HCT116 (cell line): ENCODE results near the gene ID1. TPM values are rescaled to one million over a fixed set of nuclear protein-coding genes. Genes with fewer than 3 reads are reported as not detected.

ENCODE experiments used
- ATAC-seq: fragments of 200-7000 bp; cut with Tn5 transposase; 2 replicates; pipeline ENCODE4 v1.9.1; 2020; ENCODE audit warnings: mild to moderate bottlenecking, moderate library complexity
- BruUV-seq: library from RNA; stranded (reverse); fragments of 400-500 nt; replicated peaks from 2 replicates; lab custom pipeline; 2021; lab: Mats Ljungman, UMichigan
- CTCF ChIA-PET: fragments of 300-600 bp; sonication (Branson Sonifier 250); formaldehyde crosslinking; loops from one replicate; lab custom pipeline; 2021; ENCODE audit warnings: antibody characterized with exemption; lab: Charles Lee
- POLR2A ChIA-PET: fragments of 300-600, 350-600 bp; sonication (Branson Sonifier 250); formaldehyde crosslinking; loops from one replicate; lab custom pipeline; 2021; ENCODE audit warnings: antibody characterized with exemption; lab: Charles Lee
- RAD21 ChIA-PET, 2 experiments: fragments of 300-600 bp; sonication (Branson Sonifier 250); formaldehyde crosslinking; loops; one replicate each; lab custom pipeline; 2023; ENCODE audit warnings: low total read pairs in 2 of 2; ENCODE audit not compliant: uncharacterized antibody in 2 of 2, unreplicated experiment in 2 of 2, low non-redundant PET in 1 of 2; lab: Charles Lee
- DNase-seq: peaks from one replicate; pipeline ENCODE4 v3.0.0-alpha.2; 2010; ENCODE audit warnings: low read depth, low spot score
- H2AFZ ChIP-seq: fragments of 200-600 bp; shearing (Covaris generic), sonication (generic); 2 replicates; pipeline ENCODE4 v1.6.1; 2017; ENCODE audit warnings: low read depth, mixed run types, mixed read lengths, antibody characterized with exemption, low read length; ENCODE audit not compliant: poor library complexity, severe bottlenecking
- H3K27ac ChIP-seq: 2 replicates; pipeline ENCODE4 v1.5.1; 2012; ENCODE audit warnings: low read depth, low read length
- H3K27me3 ChIP-seq: fragments of 200-600 bp; sonication (generic); 2 replicates; pipeline ENCODE4 v1.6.1; 2016; ENCODE audit warnings: mixed run types, low read length, mixed read lengths; ENCODE audit not compliant: insufficient read depth
- H3K36me3 ChIP-seq, 2 experiments: fragments of 200-500 bp in 1 of 2; fragments of 200-600 bp in 1 of 2; sonication (Bioruptor generic) in 1 of 2; sonication (generic) in 1 of 2; 2 replicates each; pipeline versions ENCODE4 v1.5.1 to v1.6.1; 2014 to 2016; ENCODE audit warnings: low read length in 2 of 2, inconsistent platforms in 1 of 2, mixed read lengths in 1 of 2, mixed run types in 1 of 2; ENCODE audit not compliant: insufficient read depth in 2 of 2, control insufficient read depth in 1 of 2
- H3K4me1 ChIP-seq, 2 experiments: fragments of 200-600 bp in 1 of 2; sonication (generic) in 1 of 2; 2 replicates each; pipeline versions ENCODE4 v1.5.1 to v1.6.1; 2012 to 2017; ENCODE audit warnings: low read length in 2 of 2, inconsistent platforms in 1 of 2, mild to moderate bottlenecking in 1 of 2, mixed read lengths in 1 of 2, mixed run types in 1 of 2, moderate library complexity in 1 of 2; ENCODE audit not compliant: insufficient read depth in 2 of 2, control insufficient read depth in 1 of 2
- H3K4me2 ChIP-seq: fragments of 200-600 bp; sonication (generic); 2 replicates; pipeline ENCODE4 v1.6.1; 2017; ENCODE audit warnings: mixed run types, low read length, mixed read lengths
- H3K4me3 ChIP-seq, 2 experiments: fragments of 200-600 bp in 1 of 2; sonication (generic) in 1 of 2; replicated peaks in 1 of 2; 2 replicates each; pipeline ENCODE4 v1.5.1; 2011 to 2016; ENCODE audit warnings: low read length in 2 of 2, control low read depth in 1 of 2, low read depth in 1 of 2, mild to moderate bottlenecking in 1 of 2, mixed read lengths in 1 of 2, mixed run types in 1 of 2
- H3K79me2 ChIP-seq: fragments of 200-600 bp; sonication (generic); 2 replicates; pipeline ENCODE4 v1.6.1; 2017; ENCODE audit warnings: mild to moderate bottlenecking, mixed run types, low read length, moderate library complexity, mixed read lengths; ENCODE audit not compliant: insufficient read depth
- H3K9ac ChIP-seq: fragments of 200-600 bp; sonication (generic); 2 replicates; pipeline ENCODE4 v1.6.1; 2016; ENCODE audit warnings: low read length, mixed read lengths
- H3K9me2 ChIP-seq: fragments of 200-600 bp; sonication (generic), shearing (Covaris generic); 2 replicates; pipeline ENCODE4 v1.6.1; 2017; ENCODE audit warnings: mixed run types, mild to moderate bottlenecking, moderate library complexity; ENCODE audit not compliant: insufficient read depth
- H3K9me3 ChIP-seq, 2 experiments: fragments of 200-500 bp in 1 of 2; fragments of 200-600 bp in 1 of 2; sonication (Bioruptor generic) in 1 of 2; sonication (generic) in 1 of 2; 2 replicates each; pipeline ENCODE4 v1.6.1; 2014 to 2017; ENCODE audit warnings: low read length in 2 of 2, mixed read lengths in 2 of 2, inconsistent platforms in 1 of 2, low read depth in 1 of 2, mild to moderate bottlenecking in 1 of 2, mixed run types in 1 of 2, moderate library complexity in 1 of 2; ENCODE audit not compliant: control insufficient read depth in 1 of 2, insufficient read depth in 1 of 2
- H4K20me1 ChIP-seq: fragments of 200-600 bp; sonication (generic), shearing (Covaris generic); 2 replicates; pipeline ENCODE4 v1.6.1; 2017; ENCODE audit warnings: mixed run types, mild to moderate bottlenecking, moderate library complexity; ENCODE audit not compliant: insufficient read depth
- CBX3 ChIP-seq: IDR thresholded peaks from 2 replicates; pipeline ENCODE4 v1.6.1; 2012; ENCODE audit warnings: low read depth
- CEBPB ChIP-seq: IDR thresholded peaks from 2 replicates; pipeline ENCODE4 v1.6.1; 2012; ENCODE audit warnings: low read depth
- ELF1 ChIP-seq: IDR thresholded peaks from 2 replicates; pipeline ENCODE4 v1.6.1; 2012; ENCODE audit warnings: low read depth, borderline replicate concordance
- EZH2 ChIP-seq: fragments of 200-600 bp; sonication (generic); IDR thresholded peaks from 2 replicates; pipeline ENCODE4 v1.6.1; 2017; ENCODE audit warnings: antibody characterized with exemption, mixed run types
- EZH2phosphoT487 ChIP-seq: fragments of 200-600 bp; IDR thresholded peaks from 2 replicates; pipeline ENCODE4 v1.6.1; 2018; ENCODE audit warnings: antibody characterized with exemption, borderline replicate concordance
- POLR2A ChIP-seq: IDR thresholded peaks from 2 replicates; pipeline ENCODE4 v1.7.0; 2011; ENCODE audit warnings: borderline replicate concordance; ENCODE audit not compliant: insufficient read depth, insufficient read length; ENCODE audit errors: extremely low read depth
- POLR2AphosphoS5 ChIP-seq: IDR thresholded peaks from 2 replicates; pipeline ENCODE4 v1.6.1; 2011; ENCODE audit warnings: mild to moderate bottlenecking, low read depth, low read length, moderate library complexity
- SP1 ChIP-seq: IDR thresholded peaks from 2 replicates; pipeline ENCODE4 v1.6.1; 2012; ENCODE audit warnings: low read depth
- SRF ChIP-seq: IDR thresholded peaks from 2 replicates; pipeline ENCODE4 v1.6.1; 2012; ENCODE audit warnings: low read depth
- ZFX ChIP-seq: fragments of 450-650 bp; IDR thresholded peaks from 2 replicates; pipeline ENCODE4 v1.6.1; 2017
- ZNF274 ChIP-seq: fragments of 200-500 bp; sonication (Bioruptor generic); IDR thresholded peaks from 2 replicates; pipeline ENCODE4 v1.6.1; 2014; ENCODE audit warnings: mild to moderate bottlenecking, low read depth, low read length, inconsistent platforms
- intact Hi-C: fragments of 100-400 bp; cut with micrococcal nuclease; formaldehyde crosslinking; loops from 2 replicates; pipeline ENCODE4 v1.10.0; 2022
- total RNA-seq: library from RNA; stranded (reverse); gene quantifications from one replicate; pipeline ENCODE4 v1.2.1, GENCODE V29; 2021; ENCODE audit not compliant: unreplicated experiment
- TF ChIP-seq, protein P1 (sequence below): IDR thresholded peaks from 2 replicates; pipeline ENCODE4 v1.6.1; 2011; ENCODE audit warnings: mild to moderate bottlenecking, low read length, moderate library complexity; ENCODE audit not compliant: insufficient replicate concordance; ENCODE audit errors: extremely low read depth
- TF ChIP-seq, protein P2 (sequence below): IDR thresholded peaks from 2 replicates; pipeline ENCODE4 v1.6.1; 2012

ID1 gene
- total RNA-seq, 1 experiment from 2014 or later, result 811 TPM

DNA sequence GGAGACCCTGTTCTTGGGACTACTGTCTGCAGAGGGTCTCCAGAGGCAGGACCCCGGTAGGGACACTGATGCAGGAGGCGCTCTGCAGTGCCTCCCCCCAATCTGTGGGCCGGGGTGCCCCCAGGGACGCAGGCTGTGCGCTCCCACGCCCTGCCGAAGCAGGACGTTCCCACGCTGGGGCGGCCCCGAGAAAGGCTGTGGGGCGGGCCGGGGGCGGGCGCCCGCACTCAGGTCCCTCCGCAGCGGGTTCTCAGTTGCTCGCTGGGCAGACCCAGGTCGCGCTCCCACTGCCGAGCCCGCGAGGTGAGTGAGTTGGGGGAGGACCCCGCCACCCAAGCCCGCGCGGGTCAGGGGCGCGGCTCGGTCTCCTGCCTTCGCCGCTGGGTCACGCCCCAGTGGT is 32.6 kb downstream of the ID1 start, which contains the start of gene COX4I2:
TSS of gene COX4I2 (plus strand) at position 253 of the 400 bp plus-strand sequence. CDS start 1,106 bp downstream, outside the sequence.
- no peak within 1 kb of the TSS for H3K9ac ChIP-seq
- no peaks in the 10 kb centered on the region for H4K20me1 ChIP-seq
- TF ChIP-seq POLR2AphosphoS5, result no peak
- TF ChIP-seq, protein P1, sequence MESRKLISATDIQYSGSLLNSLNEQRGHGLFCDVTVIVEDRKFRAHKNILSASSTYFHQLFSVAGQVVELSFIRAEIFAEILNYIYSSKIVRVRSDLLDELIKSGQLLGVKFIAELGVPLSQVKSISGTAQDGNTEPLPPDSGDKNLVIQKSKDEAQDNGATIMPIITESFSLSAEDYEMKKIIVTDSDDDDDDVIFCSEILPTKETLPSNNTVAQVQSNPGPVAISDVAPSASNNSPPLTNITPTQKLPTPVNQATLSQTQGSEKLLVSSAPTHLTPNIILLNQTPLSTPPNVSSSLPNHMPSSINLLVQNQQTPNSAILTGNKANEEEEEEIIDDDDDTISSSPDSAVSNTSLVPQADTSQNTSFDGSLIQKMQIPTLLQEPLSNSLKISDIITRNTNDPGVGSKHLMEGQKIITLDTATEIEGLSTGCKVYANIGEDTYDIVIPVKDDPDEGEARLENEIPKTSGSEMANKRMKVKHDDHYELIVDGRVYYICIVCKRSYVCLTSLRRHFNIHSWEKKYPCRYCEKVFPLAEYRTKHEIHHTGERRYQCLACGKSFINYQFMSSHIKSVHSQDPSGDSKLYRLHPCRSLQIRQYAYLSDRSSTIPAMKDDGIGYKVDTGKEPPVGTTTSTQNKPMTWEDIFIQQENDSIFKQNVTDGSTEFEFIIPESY, result no peak
- no peak for TF ChIP-seq ZFX
- no peak for TF ChIP-seq POLR2A
- no peak for TF ChIP-seq CBX3
- TF ChIP-seq, protein P2, sequence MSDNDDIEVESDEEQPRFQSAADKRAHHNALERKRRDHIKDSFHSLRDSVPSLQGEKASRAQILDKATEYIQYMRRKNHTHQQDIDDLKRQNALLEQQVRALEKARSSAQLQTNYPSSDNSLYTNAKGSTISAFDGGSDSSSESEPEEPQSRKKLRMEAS, result no peak
- no peak for TF ChIP-seq SRF
- TF ChIP-seq EZH2, result no peak
- TF ChIP-seq ZNF274, result no peak
- TF ChIP-seq CEBPB, result no peak
- TF ChIP-seq ELF1, result no peak
- TF ChIP-seq SP1, result no peak
- TF ChIP-seq EZH2phosphoT487, result no peak
- CTCF ChIA-PET, result no interaction called here
- H3K27me3 ChIP-seq, result no peaks in the 10 kb centered on the region
- no peaks in the 10 kb centered on the region for H3K9me3 ChIP-seq
- no peak within 1 kb of the TSS for H3K4me3 ChIP-seq
- no peaks in the 10 kb centered on the region for H3K9me2 ChIP-seq
- POLR2A ChIA-PET, result no interaction called here
- H3K27ac ChIP-seq, result no peak within 1 kb of the TSS
- DNase-seq, result no peak
- no peak within 1 kb of the TSS for H2AFZ ChIP-seq
- no peak within 1 kb of the TSS for H3K4me2 ChIP-seq
- no peaks in the 10 kb centered on the region for H3K36me3 ChIP-seq
- BruUV-seq, result no TSS peak
- H3K4me1 ChIP-seq, result peaks cover 0 to 6% of the 10 kb centered on the region in 2 experiments; a peak in 1 of 4 replicates
- intact Hi-C loops, result no loop called here
- ATAC-seq, result no peak
- RAD21 ChIA-PET, result interaction anchor here in 1 of 2 experiments (0.7 kb wide), 1 partner anchor 85 kb away, joined by 4 read pairs; no protein-coding TSS in a partner anchor
- no peaks in the 10 kb centered on the region for H3K79me2 ChIP-seq
